Sigmoid colon (tissue), 7 donors: ENCODE results near the gene TYW3. TPM values are rescaled to one million over a fixed set of nuclear protein-coding genes. Genes with fewer than 3 reads are reported as not detected.
"Not testable (repeated sequence)": the region's sequence is repeated elsewhere in the genome, so short reads cannot be mapped to it uniquely, and the experiment has no call there.

Experiments used
- DNase-seq: peaks from one replicate; pipeline ENCODE4 v3.0.0-alpha.2; 2019
- H3K27ac ChIP-seq, 4 donors: fragments of 200-600 bp; sonication (generic); one replicate each; pipeline ENCODE4 v1.5.1; 2016 to 2019; ENCODE audit warnings: mild to moderate bottlenecking in 1 of 4
- H3K27me3 ChIP-seq, 3 donors: fragments of 200-600 bp; sonication (generic); one replicate each; pipeline ENCODE4 v1.5.1; 2019; ENCODE audit warnings: mild to moderate bottlenecking in 1 of 3
- H3K36me3 ChIP-seq, 4 donors: fragments of 200-600 bp; sonication (generic); one replicate each; pipeline ENCODE4 v1.5.1; 2016 to 2019
- H3K4me1 ChIP-seq, 4 donors: fragments of 200-600 bp; sonication (generic); one replicate each; pipeline ENCODE4 v1.5.1; 2017 to 2019
- H3K4me3 ChIP-seq, 4 donors: fragments of 200-600 bp; sonication (generic); one replicate each; pipeline ENCODE4 v1.5.1; 2017 to 2019; ENCODE audit warnings: mild to moderate bottlenecking in 2 of 4, moderate library complexity in 1 of 4
- H3K9me3 ChIP-seq, 4 donors: fragments of 200-600 bp in 3 of 4; sonication (generic) in 3 of 4; one replicate each; pipeline versions ENCODE4 v1.5.1 to v1.6.1; 2013 to 2019
- EP300 ChIP-seq, 4 donors: sonication (generic); formaldehyde crosslinking; IDR thresholded peaks; one replicate each; pipeline ENCODE4 v1.6.1; 2017; ENCODE audit warnings: antibody characterized with exemption in 4 of 4
- POLR2A ChIP-seq, 2 donors: fragments of 450-650 bp; IDR thresholded peaks; one replicate each; pipeline ENCODE4 v1.6.1; 2016; ENCODE audit warnings: antibody characterized with exemption in 2 of 2, mild to moderate bottlenecking in 2 of 2, moderate library complexity in 2 of 2
- POLR2AphosphoS5 ChIP-seq, 4 donors: sonication (generic); formaldehyde crosslinking; IDR thresholded peaks; one replicate each; pipeline ENCODE4 v1.6.1; 2017; ENCODE audit warnings: antibody characterized with exemption in 4 of 4
- WGBS, 2 donors: extraction: QIAGEN DNeasy Blood & Tissue Kit; methylation state at CpG; one replicate each; pipeline ENCODE4 v1.1.7; 2013; 5-methylcytosine and 5-hydroxymethylcytosine counted together
- intact Hi-C: fragments of 100-400 bp; cut with DNase I; formaldehyde crosslinking; loops from one replicate; pipeline ENCODE4 v1.15.1; 2023
- polyA plus RNA-seq, 3 donors: library from polyadenylated mRNA; stranded (reverse); fragments of 200-250 nt; gene quantifications; one replicate each; pipeline ENCODE4 v1.2.3, GENCODE V29; 2013
- total RNA-seq, 4 donors: library from RNA; depleted of rRNA; stranded (reverse); fragments of >200 nt; gene quantifications; one replicate each; pipeline ENCODE4 v1.1.0, GENCODE V29; 2016
- TF ChIP-seq, protein P1 (sequence below), 4 experiments: fragments of 450-650 bp in 3 of 4; fragments of 200-600 bp in 1 of 4; IDR thresholded peaks; one replicate each; pipeline ENCODE4 v1.5.1; 2016 to 2019; ENCODE audit warnings: antibody characterized with exemption in 4 of 4, mild to moderate bottlenecking in 3 of 4, moderate library complexity in 2 of 4
- donor health status: healthy with polysubstance abuse.
- donor health status: Bipolar disorder and iron deficiency.
- donor health status: healthy.

The TYW3 gene
- total and polyA plus RNA-seq, 7 donors: 7.6 to 31.7 (median 21.6) TPM

DNA sequence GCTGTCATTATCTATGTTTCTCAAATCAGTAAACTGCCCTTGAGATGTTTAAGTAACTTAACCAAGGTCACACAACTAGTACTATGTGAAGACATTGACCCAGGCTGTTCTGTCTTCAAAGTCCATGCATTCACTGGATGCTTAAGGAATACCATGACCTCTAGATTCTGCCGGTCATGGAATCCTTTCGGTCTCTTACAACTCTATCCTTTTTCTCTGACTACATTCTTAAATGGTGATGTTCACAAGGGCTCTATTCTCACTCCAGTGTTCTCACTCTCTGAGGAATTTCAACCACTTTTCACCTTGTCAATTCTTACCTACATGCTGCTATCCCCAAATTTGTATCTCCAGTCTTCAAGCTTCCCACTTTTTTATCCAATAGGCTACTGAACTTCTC lies 15.3 kb upstream of the TYW3 start:
- H3K4me3 ChIP-seq: no peak overlapping the region
- DNase-seq: no peak
- H3K27me3 ChIP-seq: no peaks in the 10 kb centered on the region
- H3K36me3 ChIP-seq: peaks cover 0 to 63% (median 30%) of the 10 kb centered on the region in 4 donors
- TF ChIP-seq POLR2A (IDR thresholded peaks at IDR 0.05) (no peak), EP300 (IDR thresholded peaks at IDR 0.05) (no peak), POLR2AphosphoS5 (IDR thresholded peaks at IDR 0.05) (no peak)
- H3K4me1 ChIP-seq: peaks cover 0 to 28% (median 24%) of the 10 kb centered on the region in 4 donors
- H3K9me3 ChIP-seq: no peaks in the 10 kb centered on the region
- 98 to 99% methylated on average over 2 of the region's 2 CpGs for WGBS, 2 donors
- H3K27ac ChIP-seq: no peak overlapping the region
- intact Hi-C loops: no loop called here

DNA sequence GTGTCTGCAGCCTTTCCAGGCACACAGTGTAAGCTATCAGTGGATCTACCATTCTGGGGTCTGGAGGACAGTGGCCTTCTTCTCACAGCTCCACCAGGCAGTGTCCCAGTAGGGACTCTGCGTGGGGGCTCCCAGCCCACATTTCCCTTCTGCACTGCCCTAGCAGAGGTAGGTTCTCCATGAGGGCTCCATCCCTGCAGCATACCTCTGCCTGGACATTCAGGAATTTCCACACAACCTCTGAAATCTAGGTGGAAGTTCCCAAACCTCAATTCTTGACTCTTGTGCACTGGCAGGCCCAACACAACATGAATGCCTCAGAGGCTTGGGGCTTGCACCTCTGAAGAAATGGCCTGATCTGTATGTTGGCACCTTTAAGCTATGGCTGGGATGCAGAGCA lies 6.9 kb upstream of the TYW3 start:
- intact Hi-C loops: no loop called here

DNA sequence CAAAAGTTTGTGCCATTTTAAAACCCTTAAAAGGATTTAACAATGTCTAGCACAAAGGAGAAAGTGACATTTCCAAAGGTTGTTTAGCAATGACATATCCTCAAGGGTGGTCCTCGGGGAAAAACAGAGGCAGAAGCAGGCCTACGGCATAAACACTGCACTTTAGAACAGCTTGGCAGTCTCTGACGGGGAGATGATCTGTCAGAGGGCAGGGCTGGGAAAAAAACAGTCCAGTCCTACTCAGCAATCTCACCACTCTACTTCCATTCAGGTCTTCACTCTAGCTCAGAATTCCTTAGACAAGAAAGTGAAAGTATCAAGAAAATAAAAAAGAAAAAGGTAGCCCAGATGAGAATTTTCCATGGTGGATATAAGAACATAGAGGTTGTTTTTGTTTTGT lies 4.2 kb upstream of the TYW3 start:
- WGBS, 2 donors: 72 to 89% methylated on average over 3 of the region's 3 CpGs
- peaks cover 0 to 41% (median 31%) of the 10 kb centered on the region in 4 donors for H3K4me1 ChIP-seq

More for the DNA sequence above, 6.9 kb upstream of the TYW3 start:
- Histone ChIP-seq H3K9me3 (peaks cover 0 to 6% (median 1%) of the 10 kb centered on the region in 4 donors), H3K36me3 (peaks cover 8 to 38% (median 21%) of the 10 kb centered on the region in 4 donors), H3K27ac (no peak overlapping the region), H3K4me3 (no peak overlapping the region), H3K4me1 (peaks cover 0 to 27% (median 18%) of the 10 kb centered on the region in 4 donors), H3K27me3 (no peaks in the 10 kb centered on the region)
- no peak for TF ChIP-seq POLR2AphosphoS5 (IDR thresholded peaks at IDR 0.05)
- TF ChIP-seq POLR2A (IDR thresholded peaks at IDR 0.05): no peak
- TF ChIP-seq, protein P1, sequence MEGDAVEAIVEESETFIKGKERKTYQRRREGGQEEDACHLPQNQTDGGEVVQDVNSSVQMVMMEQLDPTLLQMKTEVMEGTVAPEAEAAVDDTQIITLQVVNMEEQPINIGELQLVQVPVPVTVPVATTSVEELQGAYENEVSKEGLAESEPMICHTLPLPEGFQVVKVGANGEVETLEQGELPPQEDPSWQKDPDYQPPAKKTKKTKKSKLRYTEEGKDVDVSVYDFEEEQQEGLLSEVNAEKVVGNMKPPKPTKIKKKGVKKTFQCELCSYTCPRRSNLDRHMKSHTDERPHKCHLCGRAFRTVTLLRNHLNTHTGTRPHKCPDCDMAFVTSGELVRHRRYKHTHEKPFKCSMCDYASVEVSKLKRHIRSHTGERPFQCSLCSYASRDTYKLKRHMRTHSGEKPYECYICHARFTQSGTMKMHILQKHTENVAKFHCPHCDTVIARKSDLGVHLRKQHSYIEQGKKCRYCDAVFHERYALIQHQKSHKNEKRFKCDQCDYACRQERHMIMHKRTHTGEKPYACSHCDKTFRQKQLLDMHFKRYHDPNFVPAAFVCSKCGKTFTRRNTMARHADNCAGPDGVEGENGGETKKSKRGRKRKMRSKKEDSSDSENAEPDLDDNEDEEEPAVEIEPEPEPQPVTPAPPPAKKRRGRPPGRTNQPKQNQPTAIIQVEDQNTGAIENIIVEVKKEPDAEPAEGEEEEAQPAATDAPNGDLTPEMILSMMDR (IDR thresholded peaks at IDR 0.05): no peak
- TF ChIP-seq EP300 (IDR thresholded peaks at IDR 0.05): no peak
- WGBS, 2 donors: 96 to 100% methylated on average over 1 of the region's 1 CpG
- DNase-seq: no peak

DNA sequence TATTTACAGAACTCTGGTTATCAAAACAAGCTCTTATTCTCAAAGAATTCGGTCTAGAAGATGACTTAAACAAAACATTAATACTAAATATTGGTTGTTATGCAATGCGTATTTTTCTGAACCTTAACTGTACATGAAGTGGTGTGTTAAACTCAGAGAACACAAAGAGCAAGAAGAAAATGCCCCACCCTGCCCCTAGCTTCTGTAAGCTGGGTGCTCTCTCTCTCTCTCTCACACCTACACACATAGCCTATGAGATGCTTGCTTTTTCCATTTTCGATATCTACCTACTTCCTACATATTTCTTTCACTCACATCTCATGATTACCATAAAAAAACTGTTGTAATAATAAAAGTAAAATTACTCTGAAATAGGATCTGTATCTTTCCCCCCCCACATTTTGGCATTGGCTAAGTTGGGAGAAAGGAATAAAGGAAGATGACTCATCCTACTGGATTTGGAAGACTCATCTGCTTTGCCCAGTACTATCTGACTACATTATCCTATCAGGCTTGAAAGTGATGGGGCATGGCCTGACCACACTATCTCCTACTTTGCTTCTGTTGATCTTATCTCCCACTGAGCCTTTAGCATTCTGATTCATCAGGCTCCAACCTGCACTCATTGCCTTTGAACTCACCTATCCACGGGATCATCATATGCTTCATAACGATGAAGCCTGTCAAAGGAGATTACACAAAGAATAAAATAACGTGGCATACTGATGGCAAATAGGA lies 3.0 kb upstream of the TYW3 start:
- DNase-seq: no peak
- Histone ChIP-seq H3K27ac (no peak overlapping the region), H3K36me3 (peaks cover 0 to 3% (median 0%) of the 10 kb centered on the region in 4 donors), H3K9me3 (peaks cover 0 to 6% (median 1%) of the 10 kb centered on the region in 4 donors), H3K4me3 (no peak overlapping the region), H3K27me3 (no peaks in the 10 kb centered on the region), H3K4me1 (peaks cover 0 to 53% (median 42%) of the 10 kb centered on the region in 4 donors)
- no peak for TF ChIP-seq EP300 (IDR thresholded peaks at IDR 0.05)
- no peak for TF ChIP-seq POLR2A (IDR thresholded peaks at IDR 0.05)
- TF ChIP-seq, protein P1 (IDR thresholded peaks at IDR 0.05): no peak
- no peak for TF ChIP-seq POLR2AphosphoS5 (IDR thresholded peaks at IDR 0.05)
- intact Hi-C loops: no loop called here
- 86 to 94% methylated on average over 6 of the region's 6 CpGs for WGBS, 2 donors

More for the DNA sequence above, 4.2 kb upstream of the TYW3 start:
- peaks cover 0 to 6% (median 1%) of the 10 kb centered on the region in 4 donors for H3K9me3 ChIP-seq
- no peaks in the 10 kb centered on the region for H3K27me3 ChIP-seq
- peak overlapping the region in 1 of 4 donors; percentile 31 for H3K27ac ChIP-seq
- no peak for DNase-seq
- H3K4me3 ChIP-seq: no peak overlapping the region
- peaks cover 0 to 11% (median under 1%) of the 10 kb centered on the region in 4 donors for H3K36me3 ChIP-seq
- intact Hi-C loops: no loop called here
- TF ChIP-seq POLR2AphosphoS5 (IDR thresholded peaks at IDR 0.05): no peak
- no peak for TF ChIP-seq EP300 (IDR thresholded peaks at IDR 0.05)
- TF ChIP-seq, protein P1 (IDR thresholded peaks at IDR 0.05): no peak
- TF ChIP-seq POLR2A (IDR thresholded peaks at IDR 0.05): no peak

DNA sequence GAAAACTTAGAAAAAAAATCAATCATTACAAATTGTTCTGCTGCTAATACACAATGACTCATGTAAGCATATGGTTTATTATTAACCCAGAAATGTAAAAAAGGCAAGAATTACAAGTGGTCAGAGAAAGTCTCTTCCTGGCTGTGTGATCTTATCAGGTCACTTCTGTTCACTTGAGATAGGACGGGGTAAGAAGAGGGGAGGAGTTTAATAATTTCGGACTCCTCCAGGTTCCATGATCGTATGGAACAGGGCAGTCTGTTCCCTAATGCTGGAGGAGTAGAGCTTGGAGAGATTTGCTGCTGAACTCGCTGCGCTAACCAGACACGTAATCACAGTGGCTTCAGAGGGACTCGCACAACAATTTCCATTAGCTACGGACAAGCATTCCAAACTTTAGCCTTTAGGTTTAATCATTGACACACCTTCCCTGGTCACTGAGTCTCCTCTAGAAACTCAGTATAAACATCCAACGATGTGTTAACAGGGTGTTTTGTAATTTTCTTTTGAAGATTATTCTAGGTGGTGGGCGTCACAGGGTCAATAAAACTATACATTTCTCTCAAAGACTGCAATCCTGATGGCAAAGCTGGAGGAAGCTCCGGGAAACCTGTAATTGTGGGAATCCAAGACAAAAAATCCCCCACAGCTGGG lies 1.4 kb upstream of the TYW3 start:
- Histone ChIP-seq H3K36me3 (peaks cover 0 to 4% (median 0%) of the 10 kb centered on the region in 4 donors), H3K4me3 (peak overlapping the region; percentile 64 to 78 (median 73)), H3K4me1 (peaks cover 0 to 61% (median 45%) of the 10 kb centered on the region in 4 donors), H3K9me3 (peaks cover 0 to 3% (median 0%) of the 10 kb centered on the region in 4 donors), H3K27ac (peak overlapping the region in 1 of 4 donors; percentile 80), H3K27me3 (no peaks in the 10 kb centered on the region)
- 24 to 67% methylated on average over 11 of the region's 11 CpGs for WGBS, 2 donors
- TF ChIP-seq POLR2A (IDR thresholded peaks at IDR 0.05) (no peak), EP300 (IDR thresholded peaks at IDR 0.05) (no peak), POLR2AphosphoS5 (IDR thresholded peaks at IDR 0.05) (no peak)
- TF ChIP-seq, protein P1 (IDR thresholded peaks at IDR 0.05): no peak
- intact Hi-C loops: no loop called here
- DNase-seq: no peak

DNA sequence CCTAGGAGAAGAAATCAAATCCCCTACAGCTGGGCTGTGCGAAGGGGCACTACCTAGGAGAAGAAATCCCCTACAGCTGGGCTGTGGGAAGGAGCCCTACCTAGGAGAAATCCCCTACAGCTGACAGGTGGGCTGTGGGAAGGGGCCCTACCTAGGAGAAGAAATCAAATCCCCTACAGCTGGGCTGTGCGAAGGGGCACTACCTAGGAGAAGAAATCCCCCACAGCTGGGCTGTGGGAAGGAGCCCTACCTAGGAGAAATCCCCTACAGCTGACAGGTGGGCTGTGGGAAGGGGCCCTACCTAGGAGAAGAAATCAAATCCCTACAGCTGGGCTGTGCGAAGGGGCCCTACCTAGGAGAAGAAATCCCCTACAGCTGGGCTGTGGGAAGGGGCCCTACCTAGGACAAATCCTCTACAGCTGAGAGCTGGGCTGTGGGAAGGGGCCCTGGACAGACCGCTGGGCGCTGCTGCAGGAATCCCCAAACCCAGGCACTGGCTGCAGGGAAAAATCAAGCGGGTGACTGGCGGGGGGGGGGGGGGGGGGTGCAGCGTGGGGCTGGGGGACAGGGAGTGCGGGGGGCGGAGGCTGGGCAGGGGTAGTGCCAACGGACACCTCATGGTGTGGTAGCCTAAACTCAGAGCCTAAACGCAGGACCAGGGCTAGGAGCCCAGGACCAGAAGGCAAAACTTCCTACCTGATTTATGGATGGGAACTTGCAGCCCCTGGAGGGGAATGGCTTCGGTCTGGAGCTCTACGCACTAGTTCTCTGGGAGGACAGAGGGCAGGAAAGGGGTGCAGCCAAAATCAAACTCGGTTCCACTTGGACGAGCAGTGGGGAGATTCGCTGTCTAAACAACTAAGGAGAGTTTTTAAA lies 643 bp upstream of the TYW3 start:
- DNase-seq, H3K9me3 ChIP-seq, H3K27me3 ChIP-seq, intact Hi-C loops: not testable (repeated sequence)
- Histone ChIP-seq H3K4me3 (peak overlapping the region; percentile 64 to 78 (median 73)), H3K4me1 (peaks cover 0 to 61% (median 45%) of the 10 kb centered on the region in 4 donors), H3K27ac (peak overlapping the region; percentile 80 to 90 (median 87)), H3K36me3 (peaks cover 0 to 11% (median 2%) of the 10 kb centered on the region in 4 donors)
- 9 to 10% methylated on average over 17 of the region's 17 CpGs for WGBS, 2 donors
